Parathyroid adenoma (tissue), 2 donors: ENCODE measurements around the gene ZNF142.

Source experiments
- H2AFZ ChIP-seq: fragments of 300-600 bp; sonication (generic); one replicate; pipeline ENCODE4 v1.7.0; 2017; ENCODE audit warnings: antibody characterized with exemption, mild to moderate bottlenecking
- H3K27ac ChIP-seq: fragments of 300-600 bp; sonication (generic); one replicate; pipeline ENCODE4 v1.7.0; 2017
- H3K27me3 ChIP-seq: fragments of 300-600 bp; sonication (generic); one replicate; pipeline ENCODE4 v1.7.0; 2017; ENCODE audit warnings: low read length; ENCODE audit not compliant: control insufficient read depth, insufficient read depth
- H3K36me3 ChIP-seq: fragments of 300-600 bp; sonication (generic); one replicate; pipeline ENCODE4 v1.7.0; 2017; ENCODE audit warnings: low read length; ENCODE audit not compliant: control insufficient read depth, insufficient read depth
- H3K4me1 ChIP-seq: fragments of 300-600 bp; sonication (generic); one replicate; pipeline ENCODE4 v1.7.0; 2017; ENCODE audit warnings: control low read depth
- H3K4me2 ChIP-seq: fragments of 300-600 bp; sonication (generic); one replicate; pipeline ENCODE4 v1.7.0; 2017; ENCODE audit warnings: low read length
- H3K4me3 ChIP-seq: fragments of 300-600 bp; sonication (generic); one replicate; pipeline ENCODE4 v1.7.0; 2017; ENCODE audit warnings: low read depth, low read length
- H3K79me2 ChIP-seq: fragments of 300-600 bp; sonication (generic); one replicate; pipeline ENCODE4 v1.7.0; 2017; ENCODE audit warnings: control low read depth
- H3K9ac ChIP-seq: fragments of 300-600 bp; sonication (generic); one replicate; pipeline ENCODE4 v1.7.0; 2017; ENCODE audit warnings: mild to moderate bottlenecking
- H3K9me3 ChIP-seq: fragments of 300-600 bp; sonication (generic); one replicate; pipeline ENCODE4 v1.7.0; 2017; ENCODE audit warnings: low read length; ENCODE audit not compliant: control insufficient read depth
- TF ChIP-seq, protein P1 (sequence below): fragments of 300-600 bp; sonication (generic); IDR thresholded peaks from one replicate; pipeline ENCODE4 v1.7.0; 2017; ENCODE audit warnings: antibody characterized with exemption, mild to moderate bottlenecking
- donor health status: primary hyperparathyroidism.

The ZNF142 gene

DNA sequence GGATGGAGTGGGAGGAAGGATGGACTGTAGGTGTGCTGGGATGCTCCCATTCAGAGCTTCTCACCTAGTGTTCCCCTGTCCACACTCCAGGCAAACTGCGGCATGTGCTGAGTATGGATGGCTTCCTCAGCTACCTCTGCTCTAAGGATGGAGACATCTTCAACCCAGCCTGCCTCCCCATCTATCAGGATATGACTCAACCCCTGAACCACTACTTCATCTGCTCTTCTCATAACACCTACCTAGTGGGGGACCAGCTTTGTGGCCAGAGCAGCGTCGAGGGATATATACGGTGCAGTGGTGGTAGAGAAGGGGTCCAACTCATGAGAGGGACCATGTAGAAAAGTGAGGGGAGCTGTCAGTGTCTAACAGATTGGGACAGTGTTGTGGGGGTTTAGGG lies 31.5 kb downstream of the ZNF142 start:
- TF ChIP-seq, protein P1, sequence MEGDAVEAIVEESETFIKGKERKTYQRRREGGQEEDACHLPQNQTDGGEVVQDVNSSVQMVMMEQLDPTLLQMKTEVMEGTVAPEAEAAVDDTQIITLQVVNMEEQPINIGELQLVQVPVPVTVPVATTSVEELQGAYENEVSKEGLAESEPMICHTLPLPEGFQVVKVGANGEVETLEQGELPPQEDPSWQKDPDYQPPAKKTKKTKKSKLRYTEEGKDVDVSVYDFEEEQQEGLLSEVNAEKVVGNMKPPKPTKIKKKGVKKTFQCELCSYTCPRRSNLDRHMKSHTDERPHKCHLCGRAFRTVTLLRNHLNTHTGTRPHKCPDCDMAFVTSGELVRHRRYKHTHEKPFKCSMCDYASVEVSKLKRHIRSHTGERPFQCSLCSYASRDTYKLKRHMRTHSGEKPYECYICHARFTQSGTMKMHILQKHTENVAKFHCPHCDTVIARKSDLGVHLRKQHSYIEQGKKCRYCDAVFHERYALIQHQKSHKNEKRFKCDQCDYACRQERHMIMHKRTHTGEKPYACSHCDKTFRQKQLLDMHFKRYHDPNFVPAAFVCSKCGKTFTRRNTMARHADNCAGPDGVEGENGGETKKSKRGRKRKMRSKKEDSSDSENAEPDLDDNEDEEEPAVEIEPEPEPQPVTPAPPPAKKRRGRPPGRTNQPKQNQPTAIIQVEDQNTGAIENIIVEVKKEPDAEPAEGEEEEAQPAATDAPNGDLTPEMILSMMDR, result no peak
- H3K36me3 ChIP-seq, result no peaks in the 10 kb centered on the region
- H3K27me3 ChIP-seq, result no peaks in the 10 kb centered on the region
- no peak overlapping the region for H3K4me2 ChIP-seq
- H3K9me3 ChIP-seq, result no peaks in the 10 kb centered on the region
- peaks cover under 1% of the 10 kb centered on the region for H3K4me1 ChIP-seq
- no peak overlapping the region for H3K27ac ChIP-seq
- no peaks in the 10 kb centered on the region for H3K79me2 ChIP-seq
- H3K4me3 ChIP-seq, result no peak overlapping the region
- no peak overlapping the region for H3K9ac ChIP-seq
- H2AFZ ChIP-seq, result no peak overlapping the region

DNA sequence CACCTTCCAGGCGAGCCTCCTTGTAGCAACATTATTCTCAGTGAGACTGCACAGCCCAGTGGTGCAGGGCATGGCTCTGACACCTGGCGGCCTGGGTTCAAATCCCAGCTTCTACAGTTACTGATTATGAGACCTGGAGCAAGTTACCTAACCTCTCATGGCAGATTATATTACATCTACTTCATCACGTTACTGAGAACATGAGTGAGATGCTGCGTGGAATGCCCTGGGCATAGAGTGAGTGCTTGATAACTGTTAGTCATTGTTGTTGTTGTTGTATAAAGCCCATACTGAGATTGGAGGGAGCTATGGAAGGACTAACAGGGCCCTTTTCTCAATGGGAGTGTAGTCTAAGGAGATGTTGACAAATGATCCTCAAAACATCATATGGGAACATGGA lies 33.1 kb downstream of the ZNF142 start:
- Histone ChIP-seq H3K27ac (no peak overlapping the region), H2AFZ (no peak overlapping the region), H3K36me3 (no peaks in the 10 kb centered on the region), H3K9me3 (no peaks in the 10 kb centered on the region), H3K27me3 (no peaks in the 10 kb centered on the region), H3K4me2 (no peak overlapping the region), H3K4me3 (no peak overlapping the region), H3K79me2 (no peaks in the 10 kb centered on the region), H3K9ac (no peak overlapping the region), H3K4me1 (peaks cover 5% of the 10 kb centered on the region)
- TF ChIP-seq, protein P1, result no peak

DNA sequence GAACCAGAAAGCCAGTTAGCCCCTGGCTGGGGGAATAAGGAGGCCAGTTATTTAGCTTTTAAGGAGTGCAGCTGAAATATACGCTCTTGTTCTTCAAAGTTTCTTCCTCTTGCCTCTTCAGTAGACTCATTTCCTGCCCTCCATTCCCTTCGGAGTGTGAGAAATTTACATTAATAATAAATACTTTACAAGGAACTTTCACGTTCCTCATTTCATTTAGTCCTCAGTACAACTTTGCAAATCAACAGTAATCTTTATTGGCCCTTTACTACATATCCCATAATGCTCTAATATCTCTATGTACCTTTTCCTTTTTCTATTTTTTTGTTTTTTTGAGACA lies 36.1 kb downstream of the ZNF142 start:
- Histone ChIP-seq H3K27me3 (no peaks in the 10 kb centered on the region), H3K9ac (no peak overlapping the region), H3K4me2 (no peak overlapping the region), H3K4me1 (peaks cover 5% of the 10 kb centered on the region), H3K27ac (no peak overlapping the region), H3K79me2 (no peaks in the 10 kb centered on the region), H3K4me3 (no peak overlapping the region), H3K36me3 (no peaks in the 10 kb centered on the region), H2AFZ (no peak overlapping the region), H3K9me3 (no peaks in the 10 kb centered on the region)
- TF ChIP-seq, protein P1, result no peak

DNA sequence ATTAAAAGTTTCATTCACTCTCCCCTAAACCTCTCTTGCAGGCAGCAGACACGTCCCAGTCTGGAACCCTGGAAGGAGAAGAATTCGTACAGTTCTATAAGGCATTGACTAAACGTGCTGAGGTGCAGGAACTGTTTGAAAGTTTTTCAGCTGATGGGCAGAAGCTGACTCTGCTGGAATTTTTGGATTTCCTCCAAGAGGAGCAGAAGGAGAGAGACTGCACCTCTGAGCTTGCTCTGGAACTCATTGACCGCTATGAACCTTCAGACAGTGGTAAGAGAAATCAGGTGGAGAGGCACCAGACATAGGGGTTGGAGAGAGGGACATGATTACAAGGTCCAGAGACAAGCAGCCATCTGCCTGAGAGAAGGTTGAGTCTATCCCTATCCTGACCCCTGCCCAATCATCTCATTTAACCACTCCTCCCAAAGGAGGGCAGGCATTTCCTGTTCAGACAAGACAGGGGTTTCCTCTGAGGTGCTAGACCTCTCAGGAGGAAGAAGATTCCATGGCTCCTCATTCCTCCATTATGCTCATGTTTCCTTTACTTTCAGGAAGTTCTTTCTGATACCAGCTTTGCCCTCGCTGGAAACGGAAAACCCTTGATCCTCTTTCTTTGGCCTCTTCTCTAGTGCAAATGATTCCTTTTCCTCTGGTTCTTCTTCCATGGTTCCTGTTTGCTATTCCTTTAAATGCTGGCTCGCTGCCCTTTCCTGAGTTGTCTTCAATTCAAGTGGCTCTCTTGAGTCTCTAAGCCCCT lies 36.6 kb downstream of the ZNF142 start:
- Histone ChIP-seq H3K4me3 (no peak overlapping the region), H3K36me3 (no peaks in the 10 kb centered on the region), H2AFZ (no peak overlapping the region), H3K9ac (no peak overlapping the region), H3K9me3 (no peaks in the 10 kb centered on the region), H3K27ac (no peak overlapping the region), H3K4me2 (peak overlapping the region; percentile 6), H3K79me2 (no peaks in the 10 kb centered on the region), H3K4me1 (peaks cover 5% of the 10 kb centered on the region), H3K27me3 (no peaks in the 10 kb centered on the region)
- TF ChIP-seq, protein P1, result no peak

DNA sequence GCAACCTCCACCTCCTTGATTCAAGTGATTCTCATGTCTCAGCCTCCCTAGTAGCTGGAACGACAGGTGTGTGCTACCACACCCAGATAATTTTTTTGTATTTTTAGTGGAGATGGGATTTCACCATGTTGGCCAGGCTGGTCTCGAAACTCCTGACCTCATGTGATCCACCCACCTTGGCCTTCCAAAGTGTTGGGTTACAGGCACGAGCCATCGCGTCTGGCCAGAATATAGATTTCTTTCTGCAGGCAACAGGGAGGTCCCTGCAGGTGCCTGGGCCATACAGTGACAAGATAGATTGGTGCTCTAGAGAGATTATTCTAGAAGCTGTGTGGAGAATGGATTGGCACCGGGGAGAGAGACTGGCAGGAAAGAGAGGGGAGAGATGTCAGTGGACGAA lies 38.4 kb downstream of the ZNF142 start:
- no peaks in the 10 kb centered on the region for H3K36me3 ChIP-seq
- no peak overlapping the region for H2AFZ ChIP-seq
- H3K27ac ChIP-seq, result no peak overlapping the region
- no peaks in the 10 kb centered on the region for H3K27me3 ChIP-seq
- TF ChIP-seq, protein P1, result no peak
- peaks cover 5% of the 10 kb centered on the region for H3K4me1 ChIP-seq
- no peaks in the 10 kb centered on the region for H3K9me3 ChIP-seq
- H3K4me3 ChIP-seq, result no peak overlapping the region
- H3K9ac ChIP-seq, result no peak overlapping the region
- H3K79me2 ChIP-seq, result no peaks in the 10 kb centered on the region
- H3K4me2 ChIP-seq, result no peak overlapping the region
